Raji (cell line): ENCODE data around the gene CSNK2B.

ENCODE experiments used
- POLR2A ChIP-seq: IDR thresholded peaks from 2 replicates; pipeline ENCODE4 v1.6.1; 2011; ENCODE audit warnings: low read depth, low read length, control low read depth; ENCODE audit not compliant: insufficient read depth

The CSNK2B gene

GRCh38 chr6:31705931-31706330, 40.1 kb downstream of the CSNK2B start:
- no peak for TF ChIP-seq POLR2A

- TF ChIP-seq POLR2A = no peak
Observed at GRCh38 chr6:31706599-31706998, 40.7 kb downstream of the CSNK2B start, which contains the start of gene LY6G6F. Gene LY6G6F (plus strand): TSS chr6:31706866. CDS start chr6:31706907, 41 bp downstream.

GRCh38 chr6:31707701-31708100, 41.8 kb downstream of the CSNK2B start:
- no peak for TF ChIP-seq POLR2A

- no peak for TF ChIP-seq POLR2A
Observed at GRCh38 chr6:31708224-31708623, 42.3 kb downstream of the CSNK2B start.

GRCh38 chr6:31710523-31711219, 44.8 kb downstream of the CSNK2B start:
- no peak for TF ChIP-seq POLR2A

GRCh38 chr6:31711233-31711632, 45.4 kb downstream of the CSNK2B start:
- TF ChIP-seq POLR2A = no peak

GRCh38 chr6:31712296-31712695, 46.4 kb downstream of the CSNK2B start:
- TF ChIP-seq POLR2A = no peak

- TF ChIP-seq POLR2A = no peak
Observed at GRCh38 chr6:31713465-31713864, 47.6 kb downstream of the CSNK2B start.

- no peak for TF ChIP-seq POLR2A
Observed at GRCh38 chr6:31713991-31714684, 48.3 kb downstream of the CSNK2B start.

GRCh38 chr6:31715022-31715958, 49.4 kb downstream of the CSNK2B start, which contains the start of gene LY6G6D:
Gene LY6G6D (plus strand): TSS chr6:31715348. CDS start chr6:31715356, 8 bp downstream.
- TF ChIP-seq POLR2A = no peak

- TF ChIP-seq POLR2A = no peak
Observed at GRCh38 chr6:31717499-31718222, 51.8 kb downstream of the CSNK2B start.

- TF ChIP-seq POLR2A = no peak
Observed at GRCh38 chr6:31718265-31718664, 52.4 kb downstream of the CSNK2B start.

GRCh38 chr6:31719001-31719400, 53.1 kb downstream of the CSNK2B start:
- no peak for TF ChIP-seq POLR2A
